ENCODE measurements around the gene SLC46A1. TPM values are rescaled to one million over a fixed set of nuclear protein-coding genes. Genes with fewer than 3 reads are reported as not detected.
A peak's percentile ranks its signal among the peaks of the same experiment; 100 is the strongest.

Gene SLC46A1
- total RNA-seq, 1 donor from 2014 or later, result 0.77 TPM

DNA sequence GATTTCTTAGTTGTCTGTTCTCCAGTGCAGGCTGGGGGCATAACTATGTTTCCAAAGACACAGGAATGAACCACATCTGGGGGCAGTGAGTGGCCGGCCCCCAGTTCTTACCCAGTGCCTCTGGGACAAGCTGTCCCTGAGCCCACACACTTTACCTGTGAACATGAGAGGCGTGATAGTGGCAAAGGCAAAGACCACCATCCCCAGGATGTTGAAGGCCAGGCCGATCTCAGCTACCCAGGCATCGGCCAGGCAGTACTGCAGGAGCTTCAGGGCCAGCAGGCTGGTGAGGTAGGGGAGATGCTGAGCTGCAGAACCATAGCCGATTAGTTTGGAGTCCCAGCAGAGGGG is 1.6 kb downstream of the SLC46A1 start:
- no peak for DNase-seq (ENCODE audit: low read depth in 2 of 2)

DNA sequence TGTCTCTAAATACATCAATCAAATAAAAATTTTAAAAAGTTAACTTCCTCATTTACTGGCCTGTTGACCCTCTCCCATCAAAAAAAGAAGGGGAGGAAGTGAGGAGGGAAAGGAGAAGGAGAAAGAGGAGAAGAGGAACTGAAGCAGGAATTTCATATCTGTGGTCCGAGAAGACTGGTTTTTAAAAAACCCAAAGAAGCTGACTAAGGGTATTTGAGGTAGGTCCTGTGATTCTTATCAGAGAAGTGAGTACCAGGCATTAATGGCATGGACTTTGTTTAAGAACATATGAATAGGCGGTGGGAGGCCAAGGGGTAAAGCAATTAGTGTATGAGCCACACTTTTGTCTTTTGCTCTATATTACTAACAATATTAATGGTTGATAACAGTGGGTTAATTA is 2.0 kb downstream of the SLC46A1 start:
- DNase-seq (ENCODE audit: low read depth in 2 of 2), result no peak

DNA sequence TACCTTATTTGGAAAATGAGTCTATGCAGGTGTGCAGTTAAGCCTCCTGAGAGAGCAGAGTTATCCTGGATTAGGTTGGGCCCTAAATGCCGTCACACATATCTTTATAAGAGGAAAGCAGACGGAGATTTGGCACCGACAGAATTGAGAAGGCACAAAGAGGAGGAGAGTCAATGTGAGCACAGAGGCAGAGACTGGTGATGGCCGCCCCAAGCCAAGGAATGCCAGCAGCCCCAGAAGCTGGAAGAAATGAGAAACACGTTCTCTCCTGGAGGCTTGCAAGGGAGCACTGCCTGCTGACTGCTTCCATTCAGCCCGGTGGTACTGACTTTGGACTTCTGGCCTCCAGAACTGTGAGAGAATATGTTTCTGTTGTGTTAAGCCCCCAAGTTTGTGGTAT is 3.2 kb downstream of the SLC46A1 start:
- DNase-seq (ENCODE audit: low read depth in 2 of 2), result no peak

DNA sequence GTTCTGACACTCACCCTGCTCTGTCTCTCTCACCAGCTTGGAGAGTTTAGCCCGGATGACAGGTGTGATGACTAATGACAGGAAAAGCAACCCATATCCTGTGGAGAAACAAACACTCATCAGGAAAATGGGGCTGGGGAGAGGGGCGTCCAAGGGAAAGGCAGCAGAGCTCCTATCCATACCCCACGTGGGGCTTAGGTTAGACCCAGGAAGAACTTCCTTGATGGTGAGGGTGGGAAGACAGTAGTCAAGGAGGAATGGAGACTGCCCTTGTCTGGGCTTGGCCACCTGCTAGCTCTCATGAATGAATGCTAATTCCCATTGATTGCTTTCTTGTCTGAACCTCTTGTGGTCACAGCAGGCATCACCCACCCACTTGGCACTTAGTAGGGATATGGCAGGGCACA is 3.8 kb downstream of the SLC46A1 start:
- DNase-seq (ENCODE audit: low read depth in 2 of 2), result no peak

DNA sequence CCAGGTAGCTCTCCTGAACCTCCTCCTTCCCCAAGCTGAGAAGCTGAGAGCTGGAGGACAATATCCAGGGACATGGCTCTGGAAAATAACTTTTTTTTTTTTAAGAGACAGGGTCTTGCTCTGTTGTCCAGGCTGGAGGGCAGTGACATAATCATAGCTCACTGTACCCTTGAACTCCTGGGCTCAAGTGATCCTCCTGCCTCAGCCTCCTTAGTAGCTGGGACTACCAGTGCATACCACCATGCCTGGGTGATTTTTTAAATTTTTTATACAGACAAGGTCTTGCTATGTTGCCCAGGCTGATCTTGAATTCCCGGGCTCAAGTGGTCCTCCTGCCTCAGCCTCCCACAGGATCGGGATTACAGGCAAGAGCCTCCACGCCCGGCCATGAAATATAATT is 6.2 kb downstream of the SLC46A1 start:
- no peak for DNase-seq (ENCODE audit: low read depth in 2 of 2)

DNA sequence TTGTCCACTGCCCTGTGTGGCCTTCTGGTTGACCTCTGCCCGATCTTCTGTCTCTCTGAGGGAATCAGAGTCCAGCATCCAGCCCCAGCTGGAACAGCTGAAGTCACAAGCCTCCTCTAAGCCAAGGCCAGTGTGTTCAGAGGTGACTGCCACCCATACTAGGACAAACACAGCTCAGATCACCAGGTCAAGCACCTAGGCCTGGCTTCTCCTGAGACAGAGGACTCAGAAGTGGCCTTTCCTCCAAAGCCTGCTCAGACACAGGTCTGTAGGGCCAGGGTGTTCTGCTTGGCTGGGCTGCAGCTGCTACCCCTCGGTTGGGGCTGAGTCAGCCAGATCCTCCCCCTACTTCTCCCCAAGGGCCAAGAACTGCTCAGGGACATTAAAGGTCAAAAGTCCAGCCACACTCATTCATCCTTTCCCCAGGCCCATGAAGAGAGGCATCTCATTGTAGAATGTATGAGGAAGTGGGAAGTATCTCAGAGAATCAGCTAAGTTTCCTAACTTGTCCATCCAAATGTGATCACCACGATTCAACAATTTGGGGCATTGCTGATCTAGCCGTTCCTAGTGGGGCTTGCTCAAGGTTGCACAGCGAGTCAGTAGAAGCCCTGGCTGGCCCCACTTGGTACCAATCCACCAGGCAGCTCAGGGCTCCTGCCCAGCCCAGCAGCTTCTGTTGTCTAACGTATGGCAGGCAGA is 7.6 kb downstream of the SLC46A1 start:
- DNase-seq (ENCODE audit: low read depth in 2 of 2), result no peak

DNA sequence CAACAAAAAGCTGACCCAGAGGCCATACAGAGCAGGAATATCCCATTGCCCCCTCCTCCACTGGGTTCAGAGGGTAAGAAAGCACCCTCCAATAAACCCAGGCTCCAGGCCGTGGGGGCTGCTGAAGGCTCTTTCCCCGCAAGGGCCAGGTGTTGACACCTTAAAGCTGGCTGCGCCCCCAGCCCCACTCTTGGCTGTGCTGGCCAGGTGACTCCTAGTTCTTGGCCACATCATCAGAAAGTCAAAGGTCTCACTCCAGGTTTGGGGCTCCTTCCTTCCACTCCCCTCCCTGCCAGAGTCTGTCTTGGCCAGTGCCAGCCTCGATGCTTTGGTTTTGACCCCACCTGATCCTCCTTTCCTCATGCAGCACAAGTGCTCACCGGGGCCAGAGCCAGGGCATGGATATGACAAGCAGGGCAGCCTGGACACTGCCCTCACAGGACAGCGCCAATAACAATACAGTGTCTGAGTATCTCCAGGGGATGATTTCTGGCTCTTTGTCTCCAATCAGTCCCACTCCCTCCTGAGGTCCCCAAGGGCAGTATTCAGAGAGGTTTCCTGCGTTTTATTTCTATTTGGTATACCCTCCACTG is 8.2 kb downstream of the SLC46A1 start:
- no peak for DNase-seq (ENCODE audit: low read depth in 2 of 2)

DNA sequence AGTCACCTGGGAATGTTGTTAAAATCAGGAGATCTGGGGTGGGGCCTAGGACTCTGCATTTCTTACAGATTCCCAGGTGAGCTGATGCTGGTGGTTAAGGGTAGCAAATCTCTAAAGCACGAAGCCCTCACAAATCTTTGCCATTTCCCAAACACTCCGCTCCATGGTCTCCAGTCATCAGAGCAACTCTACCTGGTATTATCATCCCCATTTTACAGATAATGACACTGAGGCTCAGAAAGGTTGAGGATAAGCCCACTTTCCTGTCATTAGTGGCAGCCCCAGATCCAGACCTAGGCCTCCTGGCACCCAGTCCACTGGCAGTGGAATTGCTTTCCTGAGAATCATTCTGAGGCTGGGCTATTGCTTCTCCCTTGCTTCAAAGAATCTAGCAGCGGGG is 8.7 kb downstream of the SLC46A1 start:
- DNase-seq (ENCODE audit: low read depth in 2 of 2), result no peak

DNA sequence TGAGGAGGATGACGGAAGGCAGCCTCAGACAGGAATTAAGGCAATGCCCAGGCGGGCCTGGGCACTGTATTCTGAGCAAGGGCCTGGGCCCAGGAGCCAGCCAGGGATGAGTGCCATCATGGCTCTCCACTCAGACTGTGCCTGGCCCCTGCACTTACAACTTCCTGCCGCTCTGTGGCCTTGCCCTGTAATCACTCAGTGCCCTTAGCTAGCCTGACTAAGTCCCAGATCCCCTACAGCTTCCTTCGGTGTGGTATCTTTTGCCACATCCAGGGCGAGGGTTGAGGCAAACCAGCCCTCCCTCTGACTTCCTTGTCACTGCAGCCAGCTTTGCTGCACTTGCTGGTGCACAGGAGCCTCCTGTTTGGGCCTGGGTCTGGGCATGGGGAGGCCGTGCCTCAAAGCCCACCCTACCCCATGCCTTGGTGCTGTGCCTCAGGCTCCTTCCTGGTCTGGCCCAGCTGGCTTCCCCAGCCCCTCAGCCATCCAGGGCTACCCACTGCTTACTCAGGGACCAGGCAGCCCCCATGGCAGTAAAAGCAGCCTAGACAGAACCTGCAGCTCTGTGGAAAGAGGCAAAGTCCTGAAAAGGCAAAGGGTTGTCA is 9.3 kb downstream of the SLC46A1 start:
- DNase-seq (ENCODE audit: low read depth in 2 of 2), result no peak

DNA sequence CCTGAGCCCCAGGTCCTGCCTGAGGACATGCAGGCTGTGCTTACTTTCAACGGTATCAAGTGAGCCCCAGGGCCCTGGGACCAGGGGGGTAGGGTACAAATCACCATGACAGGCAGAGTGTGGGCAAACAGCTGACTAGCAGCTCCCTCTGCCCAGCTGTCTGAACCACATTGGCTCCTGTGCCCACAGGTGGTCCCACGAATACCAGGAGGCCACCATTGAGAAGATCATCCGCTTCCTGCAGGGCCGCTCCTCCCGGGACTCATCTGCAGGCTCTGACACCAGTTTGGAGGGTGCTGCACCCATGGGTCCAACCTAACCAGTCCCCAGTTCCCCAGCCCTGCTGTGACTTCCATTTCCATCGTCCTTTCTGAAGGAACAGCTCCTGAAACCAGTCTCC is 10.0 kb downstream of the SLC46A1 start:
- DNase-seq (ENCODE audit: low read depth in 2 of 2), result no peak

DNA sequence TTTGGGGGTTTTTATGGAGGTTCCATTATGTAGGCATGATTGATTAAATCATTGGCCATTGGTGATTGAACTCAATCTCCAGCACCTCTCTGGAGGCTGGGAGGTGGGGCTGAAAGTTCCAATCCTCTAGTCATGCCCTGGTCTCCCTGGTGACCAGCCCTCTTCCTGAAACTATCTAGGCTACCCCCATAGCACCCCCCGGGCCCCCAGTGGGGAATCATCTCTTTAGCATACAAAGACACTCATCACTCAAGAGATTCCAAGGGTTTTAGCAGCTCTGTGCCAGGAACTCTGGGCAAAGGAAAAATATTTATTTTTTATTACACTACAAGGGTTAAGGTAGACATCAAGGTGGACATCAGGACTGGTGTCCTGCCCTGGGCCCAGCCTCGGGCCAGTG is 10.6 kb downstream of the SLC46A1 start:
- no peak for DNase-seq (ENCODE audit: low read depth in 2 of 2)

DNA sequence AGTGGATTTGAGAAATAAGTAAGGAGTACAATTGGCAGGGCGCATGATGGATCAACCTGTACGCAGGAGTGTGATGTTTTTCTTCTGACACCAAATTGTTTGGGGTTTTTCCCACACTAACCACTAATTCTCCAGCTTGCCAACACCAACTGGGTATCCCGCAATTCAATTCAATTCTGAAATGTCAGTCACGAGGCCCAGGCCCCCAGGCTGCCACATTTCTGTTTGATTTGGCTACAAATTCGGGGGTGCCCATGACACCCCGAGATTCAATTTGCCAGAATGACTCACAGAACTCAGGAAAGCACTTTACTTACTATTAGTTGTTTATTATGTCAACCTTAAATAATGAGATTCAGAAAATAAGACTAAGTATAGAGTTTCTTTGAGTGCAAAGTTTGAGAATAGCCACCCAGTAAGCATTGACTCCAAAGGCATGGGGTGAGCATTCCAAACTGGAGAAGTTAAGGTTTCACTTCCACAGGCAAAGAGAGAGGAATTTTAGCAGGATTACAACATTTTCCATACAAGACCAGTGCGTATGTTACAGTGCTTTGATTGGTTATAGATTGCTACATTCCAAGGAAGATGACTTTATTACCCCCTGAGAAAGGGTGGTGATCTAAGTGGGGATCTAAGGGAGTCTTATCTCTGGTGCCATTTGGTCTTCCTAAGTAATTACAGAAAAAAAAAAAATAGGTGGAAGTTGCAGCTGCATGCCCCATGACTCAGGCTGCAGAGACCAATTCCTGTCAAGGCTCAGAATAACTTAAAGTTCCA is 11.5 kb downstream of the SLC46A1 start:
- DNase-seq (ENCODE audit: low read depth in 2 of 2), result peak in 1 of 2 donors; percentile 53

DNA sequence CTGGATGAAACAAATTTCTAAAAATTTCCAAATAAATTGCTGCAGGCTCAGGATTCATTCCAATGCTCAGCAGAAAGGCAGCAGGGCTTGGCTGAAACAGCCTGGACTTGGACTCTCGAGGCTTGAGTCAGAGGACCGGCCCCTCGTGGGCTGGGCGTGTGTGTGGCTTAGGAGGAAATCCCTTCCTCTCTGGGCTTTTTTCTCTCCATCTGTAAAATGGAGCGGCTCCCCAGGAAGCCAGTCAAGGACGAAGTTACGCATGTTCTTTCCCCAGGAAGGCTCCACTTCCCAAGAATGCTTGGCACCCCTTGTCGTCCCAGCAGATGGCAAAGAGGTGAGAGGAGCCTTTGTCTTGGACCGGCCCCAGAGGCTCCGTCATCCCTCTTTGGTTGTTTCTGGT is 13.5 kb downstream of the SLC46A1 start:
- DNase-seq (ENCODE audit: low read depth in 2 of 2), result no peak

DNA sequence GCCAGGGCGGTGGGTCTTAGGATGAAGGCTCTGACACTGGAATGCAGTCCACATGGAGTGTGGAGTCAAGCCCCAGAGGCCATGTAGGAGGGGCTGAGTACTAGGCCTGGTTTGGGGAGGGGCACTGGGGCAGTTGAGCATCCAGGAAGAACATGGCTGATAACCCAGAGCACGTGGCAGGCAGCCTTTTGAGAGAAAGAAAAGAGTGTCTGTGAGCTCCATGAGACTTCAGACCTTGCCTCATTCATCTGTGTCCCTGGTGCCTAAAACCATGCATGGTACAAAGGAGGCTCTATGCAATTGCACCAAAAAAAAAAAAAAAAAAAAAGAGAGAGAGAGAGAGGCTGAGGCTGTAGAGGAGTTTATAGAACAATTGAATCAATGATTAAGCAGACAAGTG is 14.6 kb downstream of the SLC46A1 start:
- no peak for DNase-seq (ENCODE audit: low read depth in 2 of 2)

DNA sequence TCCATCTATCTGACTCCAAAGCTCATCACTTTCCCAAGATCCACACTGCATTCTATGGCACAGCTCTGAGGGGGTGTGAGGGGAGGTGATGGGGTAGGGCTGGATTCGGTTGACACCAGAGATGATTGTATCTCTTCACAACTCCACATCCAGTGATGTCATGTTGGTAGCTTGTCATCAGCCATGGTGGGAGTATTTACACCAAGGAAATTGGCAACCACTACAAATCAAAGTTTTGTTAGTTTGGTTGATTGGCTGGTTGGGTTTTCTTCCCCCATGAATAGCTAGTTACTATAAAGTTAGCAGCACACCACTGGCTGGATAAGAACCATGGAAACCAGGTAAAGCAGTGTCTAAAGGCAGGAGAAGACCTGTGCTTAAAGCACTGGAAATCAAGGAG is 15.0 kb downstream of the SLC46A1 start:
- no peak for DNase-seq (ENCODE audit: low read depth in 2 of 2)

DNA sequence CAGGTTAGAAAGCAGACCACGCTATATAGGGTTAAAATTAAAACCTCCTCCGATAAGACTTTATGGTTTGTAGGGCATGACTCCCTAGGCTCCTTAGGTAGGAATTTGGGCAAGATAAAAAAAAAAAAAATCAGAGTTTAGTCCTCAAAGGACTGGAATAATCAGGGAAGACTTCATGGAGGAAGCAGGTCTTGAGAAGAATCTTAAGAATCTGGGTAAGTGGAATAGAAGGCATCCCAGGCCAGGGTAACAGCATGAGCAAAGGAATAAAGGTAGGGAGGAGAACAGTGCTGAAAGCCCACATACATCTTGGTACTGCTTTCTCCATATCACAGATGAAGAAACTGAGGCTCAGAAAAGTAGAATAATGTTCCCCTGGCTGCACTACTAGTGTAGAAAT is 15.4 kb downstream of the SLC46A1 start:
- no peak for DNase-seq (ENCODE audit: low read depth in 2 of 2)

DNA sequence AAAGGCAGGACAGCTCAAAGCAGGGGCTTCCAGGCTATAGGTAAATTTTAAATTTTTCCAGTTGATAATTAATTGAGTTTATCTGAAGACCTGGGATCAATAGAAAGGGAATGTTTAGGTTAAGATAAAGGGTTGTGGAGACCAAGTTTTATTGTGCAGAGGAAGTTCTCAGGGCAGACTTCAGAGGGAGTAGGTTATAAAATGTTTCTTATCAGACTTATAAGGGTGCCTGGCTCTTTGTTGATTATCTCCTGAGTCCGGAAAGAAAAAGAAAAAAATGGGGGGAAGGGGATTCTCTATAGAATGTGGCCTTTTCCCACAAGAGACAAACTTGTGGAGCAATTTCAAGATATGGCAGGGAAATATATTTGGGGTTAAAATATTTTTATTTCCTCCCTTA is 15.9 kb downstream of the SLC46A1 start:
- DNase-seq (ENCODE audit: low read depth in 2 of 2), result no peak

DNA sequence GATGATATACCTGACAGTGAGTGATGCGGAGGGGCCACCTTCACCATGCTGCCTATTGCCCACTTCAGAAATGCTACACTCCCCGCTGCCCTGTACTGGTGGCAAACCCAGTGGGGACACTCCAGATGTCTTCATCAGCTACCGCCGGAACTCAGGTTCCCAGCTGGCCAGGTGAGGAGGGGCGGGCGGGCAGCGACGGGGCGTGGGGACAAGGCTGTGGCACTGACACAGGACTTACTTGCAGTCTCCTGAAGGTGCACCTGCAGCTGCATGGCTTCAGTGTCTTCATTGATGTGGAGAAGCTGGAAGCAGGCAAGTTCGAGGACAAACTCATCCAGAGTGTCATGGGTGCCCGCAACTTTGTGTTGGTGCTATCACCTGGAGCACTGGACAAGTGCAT is 17.9 kb downstream of the SLC46A1 start:
- DNase-seq (ENCODE audit: low read depth in 2 of 2), result no peak

DNA sequence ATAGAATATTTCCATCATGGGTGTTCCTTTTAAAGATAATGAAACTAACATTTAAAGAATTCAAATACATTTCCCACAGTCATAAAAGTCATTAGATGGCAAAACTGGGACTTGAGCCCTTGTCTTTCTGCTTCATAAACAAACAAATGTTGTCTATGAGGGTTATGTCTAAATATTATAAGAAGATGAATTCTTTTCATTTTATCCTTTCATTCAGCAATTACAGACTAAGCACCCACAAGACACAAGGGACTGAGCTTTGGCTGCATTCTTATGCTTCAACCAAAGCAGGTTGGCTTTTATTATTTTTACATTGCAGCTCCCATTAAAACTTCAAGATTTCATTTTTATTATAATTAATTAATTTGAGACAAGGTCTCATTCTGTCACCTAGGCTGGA is 19.6 kb downstream of the SLC46A1 start:
- no peak for DNase-seq (ENCODE audit: low read depth in 2 of 2)

DNA sequence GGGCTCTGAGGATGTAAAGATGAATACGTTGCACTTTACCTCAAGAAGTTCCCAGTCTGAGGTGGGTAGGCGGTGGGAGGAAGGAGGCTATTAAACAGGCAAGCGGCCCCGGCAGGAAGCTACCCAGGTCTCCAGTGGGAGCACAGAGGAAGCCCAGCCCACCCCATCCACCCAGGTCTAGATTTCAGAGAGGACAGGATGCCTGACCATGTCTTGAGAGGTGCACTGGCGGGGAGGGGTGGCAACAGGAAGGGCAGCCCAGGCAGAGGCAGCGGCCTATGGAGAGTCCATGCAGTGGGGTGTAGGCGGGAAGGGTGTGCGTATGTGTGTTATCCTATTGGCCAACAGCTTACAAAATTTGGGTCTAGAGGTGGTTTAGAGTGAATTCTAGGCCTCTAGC is 20.6 kb downstream of the SLC46A1 start:
- DNase-seq (ENCODE audit: low read depth in 2 of 2), result no peak

DNA sequence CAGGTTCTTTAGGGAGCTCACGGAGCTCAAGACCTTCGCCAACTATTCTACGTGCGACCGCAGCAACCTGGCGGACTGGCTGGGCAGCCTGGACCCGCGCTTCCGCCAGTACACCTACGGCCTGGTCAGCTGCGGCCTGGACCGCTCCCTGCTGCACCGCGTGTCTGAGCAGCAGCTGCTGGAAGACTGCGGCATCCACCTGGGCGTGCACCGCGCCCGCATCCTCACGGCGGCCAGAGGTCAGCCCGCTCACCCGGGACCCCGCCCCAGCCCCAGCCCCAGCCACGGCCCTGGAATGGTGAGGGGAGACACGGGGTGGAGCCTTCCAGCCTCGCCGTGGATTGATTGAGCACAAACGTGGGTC is 21.0 kb downstream of the SLC46A1 start:
- DNase-seq (ENCODE audit: low read depth in 2 of 2), result no peak

DNA sequence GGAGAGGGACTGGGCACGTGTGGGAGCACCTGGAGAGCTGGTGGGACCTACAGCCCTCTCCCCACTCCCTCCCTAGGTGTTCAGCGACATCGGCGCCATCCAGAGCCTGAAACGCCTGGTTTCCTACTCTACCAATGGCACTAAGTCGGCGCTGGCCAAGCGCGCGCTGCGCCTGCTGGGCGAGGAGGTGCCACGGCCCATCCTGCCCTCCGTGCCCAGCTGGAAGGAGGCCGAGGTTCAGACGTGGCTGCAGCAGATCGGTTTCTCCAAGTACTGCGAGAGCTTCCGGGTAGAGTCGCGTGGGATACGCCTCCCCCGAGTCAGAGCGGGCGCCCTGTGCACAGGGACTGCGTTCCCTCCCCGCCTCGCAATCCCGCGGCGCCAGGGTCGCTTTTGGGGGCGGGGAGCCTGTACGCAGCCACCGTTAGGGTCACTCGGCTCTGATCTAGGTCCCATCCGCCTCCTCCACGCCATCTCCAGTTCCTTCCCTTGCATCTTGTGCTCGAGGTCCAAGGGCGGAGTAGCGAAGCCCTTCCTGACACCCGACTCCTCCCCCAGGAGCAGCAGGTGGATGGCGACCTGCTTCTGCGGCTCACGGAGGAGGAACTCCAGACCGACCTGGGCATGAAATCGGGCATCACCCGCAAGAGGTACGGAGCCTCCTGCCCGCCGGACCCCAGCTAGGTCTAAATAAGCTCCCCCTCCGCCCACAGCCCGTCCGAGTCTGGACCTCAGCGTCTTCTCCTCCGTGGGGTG is 21.6 kb downstream of the SLC46A1 start:
- DNase-seq (ENCODE audit: low read depth in 2 of 2), result peak in 1 of 2 donors; percentile 34
